DMS114 treated with DMSO at 0.1 percent for 48 hours (cell line): ENCODE data around the gene ABHD17A.

Experiments used
- DNase-seq: peaks from one replicate; lab custom pipeline; 2025; ENCODE audit not compliant: unreplicated experiment; lab: John Stamatoyannopoulos, UW

Gene ABHD17A

DNA sequence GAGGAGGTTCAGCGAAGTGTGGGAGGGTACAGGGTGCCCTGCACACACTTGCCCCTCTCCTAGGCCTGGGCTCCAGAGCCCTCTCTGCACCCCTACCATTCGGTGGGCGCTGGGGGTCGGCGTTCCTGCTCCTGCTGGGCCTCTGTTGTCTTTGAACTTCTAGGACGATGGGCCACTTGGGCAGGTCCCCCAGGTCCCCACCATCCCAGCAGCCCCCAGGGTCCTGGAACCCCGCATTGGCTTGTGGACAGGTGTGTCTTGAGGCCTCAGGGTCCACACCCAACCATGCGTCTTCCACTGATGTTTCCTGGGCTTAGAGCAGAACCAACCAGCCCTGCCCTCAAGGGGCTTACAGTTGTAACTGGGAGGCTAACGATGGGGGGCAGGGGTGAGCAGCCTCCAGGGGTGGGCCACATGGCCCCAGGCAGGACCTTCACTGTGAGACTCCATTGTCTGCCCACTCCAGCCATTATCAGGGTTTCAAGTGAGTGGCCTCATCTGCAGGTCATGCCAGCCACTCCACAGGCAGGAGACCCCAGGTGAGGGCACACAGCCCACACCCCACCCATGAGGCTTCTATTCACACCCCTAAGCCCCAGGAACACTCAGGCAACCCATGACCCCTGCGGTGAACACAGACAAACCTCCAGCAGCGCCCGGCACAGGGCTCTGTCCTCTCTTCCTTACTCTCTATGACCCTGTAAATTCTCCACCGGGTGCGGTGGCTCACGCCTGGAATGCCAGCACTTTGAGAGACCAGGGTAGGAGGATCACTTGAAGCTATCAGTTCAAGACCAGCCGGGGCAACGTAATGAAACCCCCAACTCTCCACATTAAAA, 19.9 kb downstream of the ABHD17A start:
- DNase-seq: no peak

DNA sequence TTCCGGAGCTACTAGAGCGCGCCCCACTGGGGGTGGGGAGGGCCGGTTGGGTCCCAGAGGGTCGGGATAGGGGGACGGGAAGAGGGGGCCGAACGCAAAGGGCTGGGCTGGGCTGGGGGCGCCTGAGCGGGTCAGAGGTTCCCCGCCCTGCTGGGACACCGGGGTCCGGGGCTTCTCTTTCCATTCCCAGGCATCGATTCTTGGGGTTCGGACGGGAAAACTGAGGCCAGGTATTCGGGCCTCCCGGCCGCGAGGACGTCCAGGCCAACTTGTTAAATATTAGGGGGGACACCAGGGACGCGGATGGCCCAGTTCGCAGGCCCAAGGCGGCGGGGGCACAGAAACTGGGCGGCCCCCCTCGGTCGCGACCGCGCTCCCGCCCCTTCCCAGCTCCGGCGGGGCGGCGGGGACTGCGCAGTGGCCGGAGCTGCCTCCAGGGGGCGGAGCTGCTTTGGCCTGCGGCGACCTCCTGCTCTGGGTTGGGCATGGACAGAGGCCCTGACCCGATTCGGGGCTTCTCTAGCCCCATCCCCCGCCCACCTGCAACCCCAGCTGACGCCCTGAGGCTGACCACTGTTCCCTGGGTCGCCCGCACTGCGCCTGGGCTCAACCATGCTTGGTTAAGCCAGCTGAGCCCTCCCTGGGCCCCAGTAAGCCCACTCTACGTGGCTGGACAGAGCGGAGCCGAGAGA, 20.7 kb downstream of the ABHD17A start:
- DNase-seq: no peak

DNA sequence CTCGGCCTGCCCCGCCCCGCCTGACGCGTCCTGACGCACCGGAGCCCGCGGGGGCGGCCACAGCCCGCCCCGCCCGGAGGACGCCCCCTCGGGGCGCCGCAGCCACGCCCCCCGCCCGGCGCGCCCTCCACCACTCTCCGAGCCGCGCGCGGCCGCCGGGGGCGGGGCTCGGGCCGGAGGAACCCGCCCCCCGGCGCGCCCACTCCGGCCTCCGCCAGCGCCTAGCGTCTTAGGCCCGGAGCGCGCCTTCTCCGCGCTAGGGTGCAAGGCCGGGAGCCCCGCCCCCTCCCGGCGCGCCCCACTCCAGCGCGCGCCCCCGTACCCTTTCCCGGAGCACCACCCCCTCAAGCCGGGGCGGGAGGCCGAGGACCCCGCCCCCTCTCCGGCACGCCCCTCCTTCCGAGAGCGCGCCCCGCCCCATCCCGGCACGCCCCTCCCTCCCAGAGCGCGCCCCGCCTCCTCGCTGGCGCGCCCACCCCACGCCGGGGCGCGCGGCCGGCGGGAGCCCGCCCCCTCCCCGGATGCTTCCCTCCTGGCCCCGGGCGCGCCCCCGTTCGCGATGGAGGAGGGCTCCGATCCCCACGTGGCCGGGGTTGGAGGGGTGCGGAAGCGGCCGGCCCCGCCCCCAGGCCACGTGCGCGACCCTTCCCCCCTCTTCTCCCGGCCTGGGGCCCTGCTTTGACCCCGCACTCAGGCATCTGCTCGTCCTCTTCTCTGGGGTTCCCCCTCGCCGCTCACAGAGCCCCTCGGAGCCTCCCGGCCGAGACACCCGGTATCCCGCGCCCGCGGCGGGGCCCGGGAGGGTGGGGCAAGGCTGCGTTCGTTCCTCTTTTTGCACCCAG, 21.4 kb downstream of the ABHD17A start:
- peak; percentile 68 for DNase-seq

DNA sequence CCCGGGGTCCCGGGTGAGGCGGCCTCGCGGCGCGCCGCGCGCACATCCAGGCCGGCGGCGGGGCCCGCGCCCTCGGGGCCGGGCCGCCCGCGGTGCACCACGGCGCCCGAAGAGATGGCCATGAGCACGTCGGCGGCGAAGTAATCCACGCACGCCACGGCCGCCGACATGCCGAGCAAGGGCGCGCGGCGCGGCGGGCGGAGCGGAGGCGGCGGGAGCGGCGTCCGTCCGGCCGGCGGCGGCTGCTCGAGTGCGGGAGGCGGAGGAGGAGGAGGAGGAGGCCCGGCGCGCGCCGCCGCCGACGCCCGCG, 22.0 kb downstream of the ABHD17A start, which contains the start of gene KLF16:
Gene KLF16, minus strand, starts transcription at position 252 of the 310 bp plus-strand sequence. Its CDS starts 82 bp downstream, at position 170.
- no peak for DNase-seq

DNA sequence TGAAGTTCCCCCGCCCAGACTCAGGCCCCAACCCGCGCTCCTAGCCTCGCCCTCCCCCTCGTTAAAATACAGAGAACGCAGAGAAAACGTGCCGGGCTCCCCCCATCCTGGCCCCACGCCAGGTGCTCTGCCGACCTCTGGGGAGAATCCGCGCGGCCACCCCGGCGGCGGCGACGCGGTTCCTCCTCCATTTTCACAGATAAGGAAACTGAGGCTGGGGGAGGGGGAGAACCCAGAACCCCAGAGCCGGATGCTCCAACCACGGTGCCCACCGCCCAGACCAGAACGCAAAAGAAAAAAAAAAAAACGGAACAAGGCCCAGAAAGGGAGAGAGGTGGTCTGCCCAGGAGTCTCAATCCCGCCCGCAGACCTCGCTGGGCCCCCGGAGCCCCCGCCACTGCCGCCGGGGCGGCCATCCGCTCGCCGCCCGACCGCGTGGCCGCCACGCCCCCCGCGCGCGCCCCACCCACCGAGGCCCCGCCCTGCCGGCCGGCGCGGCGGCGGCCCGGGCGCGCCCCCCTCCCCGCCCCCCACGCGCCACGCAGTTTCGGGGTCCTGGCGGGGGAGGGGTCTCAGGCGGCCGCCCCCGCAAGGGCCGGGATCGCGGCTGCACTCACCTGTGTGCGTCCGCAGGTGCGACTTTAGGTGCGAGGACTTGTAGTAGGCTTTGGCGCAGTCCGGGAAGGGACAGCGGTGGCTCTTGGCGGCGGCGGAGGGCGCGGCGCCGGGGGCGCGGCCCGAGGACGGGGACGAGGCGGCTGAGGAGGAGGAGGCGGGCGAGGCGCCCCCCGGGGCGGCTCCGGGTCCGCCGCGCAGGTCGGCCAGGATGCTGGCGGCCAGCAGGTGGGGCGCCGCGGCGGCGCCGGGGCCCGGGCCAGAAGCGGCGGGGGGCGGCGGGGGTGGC, 22.6 kb downstream of the ABHD17A start:
- no peak for DNase-seq

DNA sequence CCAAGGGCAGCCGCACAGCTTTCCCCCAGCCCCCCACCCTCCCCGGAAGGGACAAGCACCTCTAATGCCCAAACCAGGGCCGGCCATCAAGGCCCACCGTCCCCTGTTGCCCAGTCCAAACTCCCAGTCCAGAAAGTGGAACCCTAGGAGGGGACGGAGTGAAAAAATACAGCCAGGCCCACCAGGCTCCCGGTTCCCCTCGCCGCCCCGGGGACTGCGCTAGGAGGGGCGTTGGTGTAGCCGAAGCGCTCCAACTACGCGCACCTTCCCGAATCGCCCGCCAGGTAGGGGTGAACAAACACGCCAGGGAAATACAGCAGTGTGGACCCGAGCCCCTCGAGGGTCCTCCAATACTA, 23.2 kb downstream of the ABHD17A start:
- DNase-seq: no peak

DNA sequence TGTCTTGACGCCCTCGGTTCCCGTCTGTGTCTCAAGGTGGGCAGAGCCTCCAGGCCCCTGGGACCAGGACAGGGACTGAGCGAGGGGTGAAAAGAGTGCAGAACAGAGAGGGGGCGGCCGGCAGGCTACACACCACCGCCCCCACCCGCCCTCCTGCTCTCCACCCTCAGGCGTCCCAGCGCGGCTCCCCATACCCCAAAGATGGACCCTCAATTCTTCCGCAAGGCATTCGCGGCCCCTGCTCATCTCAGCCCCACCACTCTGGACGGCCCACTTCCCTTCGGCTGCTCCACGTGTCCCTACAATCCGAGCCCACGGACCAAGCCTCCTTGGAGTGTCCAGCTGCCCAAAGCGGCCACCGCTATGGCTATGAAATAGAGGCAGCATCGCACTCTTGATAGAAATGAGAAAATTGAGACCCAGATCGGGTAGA, 23.7 kb downstream of the ABHD17A start:
- DNase-seq: no peak

DNA sequence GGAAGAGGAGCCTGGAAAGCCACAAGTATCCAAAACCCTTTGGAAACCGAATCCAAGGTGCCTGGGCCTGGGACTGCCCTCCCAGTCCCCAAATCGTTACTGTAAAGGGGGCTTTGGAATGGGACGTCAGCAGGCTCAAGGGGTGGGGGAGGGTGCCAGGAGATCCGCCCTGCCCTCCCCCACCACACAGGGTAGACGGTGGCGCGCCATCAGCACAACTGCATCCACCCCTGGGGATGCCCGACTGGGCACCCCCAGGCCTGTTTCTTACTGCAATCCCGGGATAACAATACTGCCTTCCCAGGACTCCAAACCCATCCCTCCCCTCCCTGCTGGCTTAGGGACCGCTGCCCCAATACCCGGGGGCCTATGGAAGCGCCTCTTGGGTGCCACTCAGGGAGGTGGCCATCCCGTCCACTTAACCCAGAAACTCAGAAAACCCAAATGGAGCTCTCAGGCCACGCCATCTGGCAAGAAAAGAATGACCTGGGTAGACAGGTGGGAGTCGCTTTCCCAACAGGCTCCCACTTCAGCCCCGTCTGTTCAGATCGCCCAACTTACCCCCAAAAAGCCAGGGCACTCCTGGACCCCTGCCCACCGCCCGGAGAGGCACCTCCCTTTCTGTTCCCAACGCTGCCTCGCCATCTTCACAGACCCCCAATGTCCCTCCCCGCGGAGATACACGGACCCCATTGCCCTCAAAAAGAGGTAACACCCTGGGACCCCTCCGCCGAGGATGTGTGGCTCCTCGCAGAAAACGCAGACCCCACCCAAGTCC, 24.3 kb downstream of the ABHD17A start:
- DNase-seq: no peak

DNA sequence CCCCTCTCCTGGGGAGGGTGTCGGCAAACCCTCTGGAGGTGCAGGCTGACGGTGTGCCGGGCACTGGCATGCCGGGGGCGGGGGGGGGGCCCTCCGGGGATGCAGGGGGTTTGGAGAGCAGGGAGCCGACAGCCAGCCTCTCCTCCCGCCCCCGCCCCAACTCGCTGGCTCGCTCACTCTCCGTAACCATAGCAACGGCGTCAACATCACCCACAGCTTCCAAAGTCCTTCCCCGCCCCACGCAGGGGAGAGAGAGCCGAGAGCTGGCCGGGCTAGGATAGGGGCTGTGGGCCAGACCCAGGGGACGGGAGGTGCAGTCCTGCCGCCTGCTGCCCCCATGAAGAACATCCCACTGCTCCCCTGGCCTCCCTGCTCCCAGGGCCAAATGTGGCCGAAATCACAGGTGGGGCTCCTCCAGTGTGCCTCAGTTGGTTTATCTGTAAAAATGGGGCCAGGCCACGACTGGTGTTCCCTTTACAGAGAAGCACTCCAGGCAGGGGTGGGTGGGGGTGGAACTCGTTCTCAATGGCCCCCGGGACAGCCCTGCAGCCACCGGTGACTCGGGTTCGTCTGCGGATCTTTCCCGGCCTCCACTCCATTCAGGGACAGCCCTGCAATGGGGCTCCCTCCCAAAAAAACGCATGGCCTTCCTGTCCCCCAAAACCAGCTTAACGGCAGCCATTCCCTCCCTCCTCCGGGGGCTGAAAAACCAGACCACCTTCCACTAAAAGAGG, 25.1 kb downstream of the ABHD17A start:
- no peak for DNase-seq

DNA sequence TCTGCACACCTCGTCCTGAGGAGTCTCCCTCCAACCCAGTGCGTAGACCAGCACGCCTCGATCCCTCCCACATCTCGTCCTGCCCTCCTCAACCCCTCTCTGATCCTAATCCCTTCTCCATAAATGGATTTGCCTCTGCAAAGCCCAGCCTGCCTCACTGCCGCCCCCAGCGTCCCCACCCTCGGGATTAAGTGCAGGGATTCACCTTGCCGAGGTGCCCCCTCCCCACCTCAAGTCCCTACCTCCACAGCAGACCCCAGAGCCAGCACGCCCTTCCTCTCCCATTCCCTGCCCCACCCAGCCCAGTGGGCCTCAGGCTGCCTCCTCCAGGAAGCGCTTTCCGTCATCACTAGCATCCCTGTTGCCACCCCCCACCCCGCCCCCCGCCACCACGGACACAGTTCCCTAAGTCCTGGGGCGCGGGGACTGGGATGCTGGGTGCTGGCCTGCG, 25.9 kb downstream of the ABHD17A start:
- no peak for DNase-seq

DNA sequence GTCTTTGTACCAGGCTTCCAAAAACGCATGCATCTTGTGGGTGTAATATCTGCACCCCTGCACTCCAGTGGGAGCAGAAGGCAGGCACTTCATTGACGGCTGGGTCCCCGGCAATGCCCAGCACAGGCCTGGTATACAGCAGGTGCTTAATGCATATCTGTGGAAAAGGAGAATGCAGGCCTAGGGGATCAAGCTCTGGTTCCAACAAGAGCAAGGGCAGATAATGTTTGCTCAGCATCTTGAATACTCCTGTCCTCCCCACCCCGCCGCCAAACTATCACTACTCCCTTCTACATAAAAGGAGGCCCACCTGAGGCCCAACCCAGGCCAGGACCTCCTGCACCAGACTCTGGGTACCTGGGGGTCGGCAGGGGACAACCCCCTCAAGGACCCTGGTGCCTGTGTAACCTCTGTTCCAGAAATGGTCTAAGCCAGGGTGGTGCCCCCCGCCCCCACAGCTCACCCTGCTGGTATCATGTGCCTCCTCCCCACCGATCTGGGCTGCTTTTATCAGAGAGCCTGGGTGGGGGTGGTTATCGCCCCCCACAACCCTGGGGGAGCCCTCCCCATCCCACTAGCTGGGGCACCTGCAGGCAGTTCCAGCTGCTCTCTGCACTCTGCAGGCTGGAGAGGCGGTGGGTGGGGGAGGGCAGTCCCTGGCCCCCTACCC, 26.7 kb downstream of the ABHD17A start:
- DNase-seq: no peak

DNA sequence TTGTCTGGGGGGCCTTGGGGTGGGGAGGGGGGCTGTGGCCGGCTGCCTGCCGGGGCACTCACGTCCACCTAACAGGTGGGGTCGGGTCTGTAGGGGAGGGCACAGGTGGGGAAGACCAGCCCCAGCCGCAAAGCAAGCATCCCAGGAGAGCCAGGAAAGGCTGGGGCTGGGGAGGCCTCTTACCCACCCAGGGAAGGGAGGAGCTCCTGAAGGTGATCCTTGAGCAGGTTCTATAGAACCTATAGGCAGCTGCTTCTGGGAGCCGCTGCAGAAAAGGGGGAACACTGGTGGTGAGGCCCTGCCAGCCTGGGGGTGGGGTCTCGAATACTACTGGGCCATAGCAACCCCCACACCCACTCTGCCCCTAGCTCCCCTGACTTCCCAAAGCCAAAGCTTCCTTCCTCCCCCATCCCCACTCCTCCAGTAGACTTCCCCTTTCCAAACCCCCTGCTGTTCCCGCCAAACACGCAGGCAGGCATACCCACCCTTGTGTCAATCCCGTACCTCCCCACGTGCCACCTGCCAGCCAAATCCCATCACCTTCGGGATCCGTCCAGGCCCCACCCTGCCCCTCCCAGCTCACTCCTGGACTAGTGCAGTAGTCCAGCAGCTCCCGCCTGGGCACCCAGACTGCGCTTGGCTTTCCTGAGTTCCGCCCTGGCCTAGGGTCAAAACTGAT, 27.5 kb downstream of the ABHD17A start:
- no peak for DNase-seq

DNA sequence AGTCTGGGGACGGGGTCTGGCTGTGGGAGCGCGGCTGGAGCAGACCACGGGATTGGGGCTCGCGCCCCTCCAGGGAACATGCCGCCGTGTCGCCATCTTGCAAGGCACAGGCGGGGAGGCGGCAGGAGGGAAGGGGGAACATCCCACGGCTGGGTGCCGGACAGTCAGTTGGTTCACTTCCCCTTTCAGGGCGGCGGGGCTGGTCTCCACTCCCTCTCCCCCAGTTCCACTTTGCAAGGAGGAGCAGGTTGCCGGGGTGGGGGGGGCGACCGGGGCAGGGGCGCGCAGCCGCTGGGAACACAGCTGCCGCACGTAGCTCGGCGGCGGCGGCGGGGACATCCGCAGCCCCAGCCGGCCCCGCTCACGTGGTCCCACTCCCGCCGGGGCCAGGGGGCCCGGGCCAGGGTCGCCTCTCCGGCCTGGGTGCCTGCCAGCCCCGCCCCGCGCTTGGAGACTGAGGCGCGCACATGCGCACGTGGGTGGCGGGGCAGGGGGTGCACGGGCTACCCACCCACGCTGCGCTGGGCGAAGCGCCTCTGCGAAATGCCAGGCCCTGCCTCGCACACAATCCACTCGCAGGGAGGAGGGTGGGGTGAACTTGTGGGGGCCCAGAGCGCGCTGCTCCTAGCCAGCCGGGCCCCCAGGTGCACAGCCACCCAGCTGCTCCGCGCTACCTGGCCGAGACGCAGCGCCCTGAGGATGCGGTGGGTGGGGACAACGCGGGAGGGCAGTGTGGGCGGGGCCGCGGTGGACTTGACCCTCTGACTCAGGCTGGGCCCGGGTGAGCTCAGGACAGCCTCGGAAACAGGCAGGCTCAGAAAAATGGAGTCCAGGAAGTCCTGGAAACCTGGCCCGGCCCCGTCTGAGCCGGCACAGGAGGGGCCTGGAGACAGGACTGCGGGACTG, 28.3 kb downstream of the ABHD17A start:
- no peak for DNase-seq

DNA sequence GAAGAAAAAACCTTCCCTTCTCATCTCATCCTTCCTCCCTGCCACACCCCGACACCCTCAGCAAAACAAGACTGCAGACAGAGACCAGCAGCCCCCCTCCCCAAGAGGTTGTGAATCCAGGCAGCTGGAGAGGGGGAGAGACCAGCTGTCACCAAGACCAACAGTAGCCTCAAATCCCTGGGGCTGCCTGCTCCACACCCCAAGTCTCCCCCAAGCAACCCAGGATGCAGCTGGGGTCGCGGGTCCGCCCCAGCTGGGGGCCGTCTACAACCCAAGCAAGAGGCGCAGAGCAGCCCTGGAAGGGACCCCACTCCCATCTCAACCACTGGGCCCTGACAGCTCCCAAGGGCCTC, 29.0 kb downstream of the ABHD17A start:
- DNase-seq: no peak

DNA sequence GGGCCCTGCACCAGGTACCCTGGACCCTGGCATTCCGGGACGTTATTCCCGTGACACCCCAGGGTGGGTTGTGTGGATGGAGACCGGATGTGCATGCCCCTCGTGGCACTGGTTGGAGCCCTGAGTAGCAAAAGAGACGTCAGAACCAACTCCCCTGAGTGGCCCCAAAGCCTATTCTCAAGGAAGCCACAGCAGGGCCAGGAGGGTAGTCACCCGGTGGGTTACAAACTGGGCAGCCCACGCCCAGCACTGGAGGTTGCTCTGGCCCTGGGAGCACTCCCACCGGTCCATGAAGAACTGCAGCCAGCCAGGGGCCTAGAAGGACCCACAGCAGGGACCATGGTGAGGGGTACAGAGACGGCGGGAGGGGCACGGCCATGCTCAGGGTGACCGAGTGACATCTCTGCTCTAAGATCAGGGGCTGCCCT, 29.5 kb downstream of the ABHD17A start:
- no peak for DNase-seq

DNA sequence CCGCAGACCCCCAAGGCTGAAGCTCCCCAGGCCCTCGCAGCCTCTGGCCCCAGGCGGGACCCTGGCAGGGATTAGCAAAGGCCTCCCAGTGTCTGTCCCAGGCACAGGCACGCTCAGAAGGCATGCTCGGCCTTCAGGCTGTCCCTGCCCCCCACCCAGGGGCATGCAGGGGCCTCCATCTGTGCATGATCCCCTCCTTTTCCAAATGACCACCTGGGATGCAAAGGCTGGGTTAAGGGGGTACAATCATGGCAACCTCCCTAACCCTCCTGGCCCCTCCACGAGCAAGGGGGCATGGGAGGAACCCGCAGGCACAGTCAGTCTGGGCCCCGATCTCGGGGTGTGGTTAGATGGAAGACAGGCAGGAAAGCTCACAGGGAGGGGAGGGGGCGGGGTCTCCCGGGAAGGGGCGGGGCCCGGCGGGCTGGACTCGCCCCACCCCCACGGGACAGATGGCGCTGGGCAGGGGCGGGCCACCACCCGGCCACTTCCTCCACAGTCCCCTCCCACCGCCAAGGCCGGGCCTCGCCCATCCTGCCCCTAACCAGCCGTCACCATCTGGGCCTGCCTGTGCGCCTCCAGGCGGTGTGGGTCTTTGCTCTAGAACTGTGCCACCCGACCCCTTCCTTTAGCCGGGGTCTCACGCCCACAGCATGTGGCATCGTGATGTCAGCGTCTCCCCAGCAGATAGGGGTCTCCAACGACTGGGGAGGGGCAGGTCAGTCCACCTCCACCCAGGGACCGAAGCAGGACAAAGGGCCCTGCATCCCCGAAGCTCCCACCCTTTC, 30.1 kb downstream of the ABHD17A start:
- DNase-seq: peak; percentile 34
